ENCODE data around the gene ABCD3. TPM values are rescaled to one million over a fixed set of nuclear protein-coding genes. Genes with fewer than 3 reads are reported as not detected.

The ABCD3 gene
- total and polyA plus RNA-seq, 3 donors from 2014 or later: 27.0 to 45.6 (median 45.2) TPM

- Histone ChIP-seq H3K36me3 (ENCODE audit: low read depth, missing control alignments) (no peaks in the 10 kb centered on the region), H3K27ac (peak overlapping the region; percentile 94), H3K9me3 (no peaks in the 10 kb centered on the region), H3K4me1 (peaks cover 32% of the 10 kb centered on the region), H3K27me3 (no peaks in the 10 kb centered on the region), H3K4me3 (peak overlapping the region; percentile 79 to 96)
- peak; percentile 52 for DNase-seq
- TF ChIP-seq CTCF (IDR thresholded peaks at IDR 0.05) (no peak), POLR2A (IDR thresholded peaks at IDR 0.05) (no peak)
- 37 to 44% methylated on average over 3 of the region's 3 CpGs for WGBS, 2 donors
- intact Hi-C loops (cut with DNase I; ENCODE audit: low total_unique reads): no loop called here
Observed at GRCh38 chr1:94539496-94539895, 121.3 kb downstream of the ABCD3 start.

- DNase-seq: no peak
- Histone ChIP-seq H3K4me1 (peaks cover 34% of the 10 kb centered on the region), H3K27me3 (no peaks in the 10 kb centered on the region), H3K4me3 (peak overlapping the region; percentile 79 to 96), H3K27ac (peak overlapping the region; percentile 94), H3K9me3 (no peaks in the 10 kb centered on the region), H3K36me3 (ENCODE audit: low read depth, missing control alignments) (no peaks in the 10 kb centered on the region)
- no peak for TF ChIP-seq CTCF (IDR thresholded peaks at IDR 0.05)
- TF ChIP-seq POLR2A (IDR thresholded peaks at IDR 0.05): no peak
- 20% methylated on average over 23 of the region's 23 CpGs for WGBS, 2 donors
- intact Hi-C loops (cut with DNase I; ENCODE audit: low total_unique reads): no loop called here
Observed at GRCh38 chr1:94540440-94541245, 122.5 kb downstream of the ABCD3 start.

GRCh38 chr1:94541246-94542087 lies 123.3 kb downstream of the ABCD3 start, which contains the start of gene F3:
Gene F3 (minus strand): TSS chr1:94541759. CDS start chr1:94541636, 123 bp downstream.
- H3K27me3 ChIP-seq: no peaks in the 10 kb centered on the region
- TF ChIP-seq POLR2A (IDR thresholded peaks at IDR 0.05) (peak; percentile 77), CTCF (IDR thresholded peaks at IDR 0.05) (no peak)
- peaks cover 26% of the 10 kb centered on the region for H3K4me1 ChIP-seq
- peak; percentile 96 for DNase-seq
- H3K36me3 ChIP-seq (ENCODE audit: low read depth, missing control alignments): no peaks in the 10 kb centered on the region
- peak within 1 kb of the TSS; percentile 94 for H3K27ac ChIP-seq
- H3K9me3 ChIP-seq: no peaks in the 10 kb centered on the region
- WGBS, 2 donors: 3% methylated on average over 22 to 73 of the region's 94 CpGs
- intact Hi-C loops (cut with DNase I; ENCODE audit: low total_unique reads): no loop called here
- peak within 1 kb of the TSS; percentile 79 to 96 for H3K4me3 ChIP-seq

GRCh38 chr1:94542088-94542870 lies 124.1 kb downstream of the ABCD3 start:
- intact Hi-C loops (cut with DNase I; ENCODE audit: low total_unique reads): no loop called here

More at GRCh38 chr1:94542088-94542870, 124.1 kb downstream of the ABCD3 start:
- H3K9me3 ChIP-seq: no peaks in the 10 kb centered on the region
- H3K36me3 ChIP-seq (ENCODE audit: low read depth, missing control alignments): no peaks in the 10 kb centered on the region
- H3K27me3 ChIP-seq: no peaks in the 10 kb centered on the region
- peak overlapping the region; percentile 79 to 96 for H3K4me3 ChIP-seq
- DNase-seq: peak; percentile 71
- H3K27ac ChIP-seq: peak overlapping the region in 1 of 2 donors; percentile 94
- 0 to 1% methylated on average over 22 to 26 of the region's 26 CpGs for WGBS, 2 donors
- TF ChIP-seq CTCF (IDR thresholded peaks at IDR 0.05): no peak
- TF ChIP-seq POLR2A (IDR thresholded peaks at IDR 0.05): no peak
- peaks cover 21% of the 10 kb centered on the region for H3K4me1 ChIP-seq
